HFFc6 (cell line): ENCODE measurements around the gene HYAL2. TPM values are rescaled to one million over a fixed set of nuclear protein-coding genes. Genes with fewer than 3 reads are reported as not detected.
A peak's percentile ranks its signal among the peaks of the same experiment; 100 is the strongest.

Experiments
- DNase-seq: peaks from one replicate; pipeline ENCODE4 v3.0.0-alpha.2; 2018
- H3K27ac Mint-ChIP-seq: 2 replicates; pipeline ENCODE4 v1.8.0; 2020; ENCODE audit warnings: mild to moderate bottlenecking, mixed read lengths
- H3K27me3 Mint-ChIP-seq: 2 replicates; pipeline ENCODE4 v1.8.0; 2021; ENCODE audit warnings: mild to moderate bottlenecking, moderate library complexity, mixed read lengths; ENCODE audit not compliant: insufficient read depth
- H3K36me3 Mint-ChIP-seq: 2 replicates; pipeline ENCODE4 v1.8.0; 2021; ENCODE audit warnings: low read depth, mixed read lengths
- H3K4me1 Mint-ChIP-seq: 2 replicates; pipeline ENCODE4 v1.8.0; 2020; ENCODE audit warnings: low read depth, mixed read lengths
- H3K4me3 Mint-ChIP-seq: 2 replicates; pipeline ENCODE4 v1.8.0; 2020; ENCODE audit warnings: mild to moderate bottlenecking, moderate library complexity, mixed read lengths
- H3K9me3 Mint-ChIP-seq: 2 replicates; pipeline ENCODE4 v1.8.0; 2020; ENCODE audit warnings: mild to moderate bottlenecking, mixed read lengths
- total RNA-seq, 6 experiments: library from RNA; stranded (reverse); fragmentation: NEBNext Ultra II Directional; extraction: Animal tissue kit (Norgen Biotek cat#: 25700); gene quantifications; 2 replicates in 1 of 6; 3 replicates in 5 of 6; pipeline ENCODE4 v1.2.3, GENCODE V29; 2021
- TF ChIP-seq, protein P1 (sequence below): fragments of 200-600 bp; sonication (generic); IDR thresholded peaks from 2 replicates; pipeline ENCODE4 v1.5.0; 2021; ENCODE audit warnings: antibody characterized with exemption, mild to moderate bottlenecking

HYAL2 gene
- total RNA-seq, 6 experiments from 2014 or later = 39.4 to 54.9 (median 47.6) TPM

DNA sequence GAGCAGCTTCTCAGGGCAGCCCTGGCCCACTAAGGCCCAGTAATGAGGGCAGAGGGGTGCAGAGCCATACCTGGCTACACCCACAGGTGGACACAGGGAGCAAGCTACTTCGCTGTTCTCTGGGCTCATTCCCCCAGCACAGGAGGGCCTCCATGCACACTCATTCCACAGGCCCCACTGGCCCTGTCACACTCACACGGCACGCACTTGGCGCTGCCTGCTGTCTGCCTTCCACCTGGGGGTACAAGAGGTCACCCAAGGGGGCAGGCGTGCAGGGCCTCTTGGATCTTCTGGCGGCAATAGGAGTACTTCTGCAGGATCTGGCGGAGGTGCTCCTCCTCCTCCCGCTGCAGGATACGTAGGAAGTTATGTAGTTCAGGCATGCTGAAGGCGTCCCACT is 7.8 kb upstream of the HYAL2 start:
- Mint-ChIP-seq H3K4me3 (no peak overlapping the region), H3K4me1 (peaks cover 35% of the 10 kb centered on the region), H3K27me3 (peaks cover 5% of the 10 kb centered on the region), H3K27ac (no peak overlapping the region), H3K9me3 (no peaks in the 10 kb centered on the region), H3K36me3 (peaks cover 18% of the 10 kb centered on the region; the same call in 1 of the 2 replicates)
- TF ChIP-seq, protein P1, sequence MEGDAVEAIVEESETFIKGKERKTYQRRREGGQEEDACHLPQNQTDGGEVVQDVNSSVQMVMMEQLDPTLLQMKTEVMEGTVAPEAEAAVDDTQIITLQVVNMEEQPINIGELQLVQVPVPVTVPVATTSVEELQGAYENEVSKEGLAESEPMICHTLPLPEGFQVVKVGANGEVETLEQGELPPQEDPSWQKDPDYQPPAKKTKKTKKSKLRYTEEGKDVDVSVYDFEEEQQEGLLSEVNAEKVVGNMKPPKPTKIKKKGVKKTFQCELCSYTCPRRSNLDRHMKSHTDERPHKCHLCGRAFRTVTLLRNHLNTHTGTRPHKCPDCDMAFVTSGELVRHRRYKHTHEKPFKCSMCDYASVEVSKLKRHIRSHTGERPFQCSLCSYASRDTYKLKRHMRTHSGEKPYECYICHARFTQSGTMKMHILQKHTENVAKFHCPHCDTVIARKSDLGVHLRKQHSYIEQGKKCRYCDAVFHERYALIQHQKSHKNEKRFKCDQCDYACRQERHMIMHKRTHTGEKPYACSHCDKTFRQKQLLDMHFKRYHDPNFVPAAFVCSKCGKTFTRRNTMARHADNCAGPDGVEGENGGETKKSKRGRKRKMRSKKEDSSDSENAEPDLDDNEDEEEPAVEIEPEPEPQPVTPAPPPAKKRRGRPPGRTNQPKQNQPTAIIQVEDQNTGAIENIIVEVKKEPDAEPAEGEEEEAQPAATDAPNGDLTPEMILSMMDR = no peak
- DNase-seq = no peak

DNA sequence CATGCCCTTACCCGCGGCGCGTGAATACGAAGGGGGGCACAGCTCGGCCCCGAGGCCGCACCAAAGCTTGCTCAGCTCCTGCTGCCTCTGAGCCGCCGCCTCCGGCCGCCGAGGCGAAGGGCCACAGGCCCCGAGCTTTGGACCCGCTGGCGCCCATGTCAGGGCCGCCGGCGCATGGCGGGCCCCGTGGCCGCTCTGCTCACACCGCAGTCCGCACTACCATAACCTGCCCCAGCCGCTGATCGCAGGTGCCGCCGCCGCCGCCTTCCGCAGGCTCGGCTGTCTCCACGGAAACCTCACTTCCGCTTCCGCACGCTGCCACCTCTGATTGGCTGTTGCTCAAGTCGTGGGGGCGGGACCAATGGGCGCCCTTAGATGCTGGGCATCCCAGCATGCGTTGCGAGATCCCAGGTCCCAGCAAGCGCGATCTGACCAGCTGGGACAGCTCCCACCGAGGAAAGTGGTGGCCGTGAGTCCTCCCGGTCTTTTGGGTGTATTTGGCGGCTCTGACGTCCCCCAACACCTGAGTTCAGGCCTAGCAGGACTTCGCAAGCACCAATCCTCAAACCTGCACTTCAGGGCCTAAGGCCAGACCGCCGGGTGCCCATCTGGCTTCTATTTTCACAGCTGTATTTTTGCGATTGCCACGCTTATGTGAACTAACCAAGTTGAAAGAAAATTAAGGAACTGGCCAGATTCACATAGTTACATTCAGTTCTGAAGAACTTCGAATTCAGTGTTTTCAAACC is 5.6 kb upstream of the HYAL2 start, which contains the start of gene TUSC2:
TSS of gene TUSC2 (minus strand) at position 281 of the 749 bp plus-strand sequence. CDS start at position 157, 124 bp downstream.
- Mint-ChIP-seq H3K27ac (peak within 1 kb of the TSS; percentile 84), H3K4me1 (peaks cover 14% of the 10 kb centered on the region)
- TF ChIP-seq, protein P1 = no peak

DNA sequence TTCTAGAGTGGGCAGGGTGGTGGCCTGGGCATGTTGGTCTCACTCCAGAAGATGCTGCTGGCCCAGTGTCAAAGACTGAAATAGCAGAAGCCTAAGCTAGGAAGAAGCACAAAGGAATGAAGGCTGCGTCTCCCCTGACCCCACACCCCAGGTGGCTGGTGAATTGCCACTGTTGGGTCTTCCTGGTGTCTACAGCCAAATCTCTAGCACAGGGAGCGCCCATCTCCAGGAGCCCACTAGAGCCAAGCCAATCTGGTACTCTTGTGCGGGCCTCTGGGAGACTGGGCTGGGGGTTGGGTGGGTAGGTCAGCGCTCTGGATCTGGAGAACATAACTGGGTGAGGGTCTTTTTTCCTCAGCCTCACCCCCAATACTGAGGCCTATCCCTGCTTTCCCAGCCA is 4.6 kb upstream of the HYAL2 start:
- Mint-ChIP-seq H3K27me3 (peaks cover 2% of the 10 kb centered on the region), H3K36me3 (peaks cover 7% of the 10 kb centered on the region; the same call in 1 of the 2 replicates), H3K4me3 (peak overlapping the region; percentile 94), H3K27ac (peak overlapping the region; percentile 53), H3K4me1 (peaks cover 14% of the 10 kb centered on the region), H3K9me3 (no peaks in the 10 kb centered on the region)
- no peak for DNase-seq
- TF ChIP-seq, protein P1 = no peak

More for the DNA sequence above, 5.6 kb upstream of the HYAL2 start, which contains the start of gene TUSC2:
- Mint-ChIP-seq H3K4me3 (peak within 1 kb of the TSS; percentile 94), H3K9me3 (no peaks in the 10 kb centered on the region), H3K36me3 (peaks cover 7% of the 10 kb centered on the region; the same call in 1 of the 2 replicates), H3K27me3 (peaks cover 2% of the 10 kb centered on the region)
- peak; percentile 94 for DNase-seq

DNA sequence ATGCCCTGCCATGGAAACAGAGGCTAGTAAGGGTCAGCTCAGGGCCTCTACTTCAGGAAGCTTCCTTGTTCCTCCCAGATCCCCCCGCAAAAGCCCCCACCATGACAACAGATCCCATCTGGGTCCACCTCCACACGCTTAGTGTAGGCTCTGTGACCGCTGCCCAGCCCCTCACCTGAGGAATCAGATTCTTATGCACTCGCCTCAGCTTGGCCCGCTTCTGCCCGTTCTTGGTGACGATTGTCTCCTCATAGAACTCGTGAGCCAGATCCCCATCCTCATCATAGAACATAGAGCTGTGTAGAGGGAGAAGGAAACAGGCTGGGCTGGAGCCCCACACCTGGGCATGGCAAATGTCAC is 3.6 kb upstream of the HYAL2 start:
- Mint-ChIP-seq H3K4me3 (no peak overlapping the region; the same call in 1 of the 2 replicates), H3K36me3 (peaks cover 7% of the 10 kb centered on the region; the same call in 1 of the 2 replicates)

DNA sequence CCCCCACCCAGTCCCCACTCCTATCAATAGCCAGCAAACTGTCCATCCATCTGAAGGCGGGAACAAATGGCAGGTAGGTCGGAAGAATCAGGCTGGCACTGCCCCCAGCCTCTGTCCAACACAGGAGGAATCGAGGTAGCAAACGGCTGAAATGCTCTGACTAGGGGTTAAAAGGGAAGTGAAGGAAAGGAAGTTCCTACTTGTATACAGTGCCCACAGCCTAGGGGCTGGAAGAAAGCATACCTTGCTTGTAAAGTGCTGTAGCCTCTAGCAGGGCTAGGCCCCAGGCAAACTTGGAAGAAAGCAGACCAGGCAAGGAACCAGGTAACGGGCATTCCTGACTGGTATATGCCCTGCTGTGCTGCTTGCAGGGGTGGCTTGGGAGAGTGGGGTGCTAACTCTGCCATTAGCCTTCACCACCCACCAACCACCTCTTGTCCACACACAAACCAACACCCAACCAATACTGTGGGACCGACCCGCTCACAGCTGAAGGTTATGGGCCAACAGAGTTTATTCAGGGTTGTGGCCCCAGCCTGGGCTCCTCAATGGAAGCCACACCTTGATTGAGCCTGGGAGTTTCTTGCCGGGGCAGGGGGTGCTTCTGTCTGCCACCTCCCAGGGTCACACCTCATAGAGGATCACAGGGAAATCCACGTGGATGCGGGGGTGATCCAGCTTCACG is 3.1 kb upstream of the HYAL2 start:
- Mint-ChIP-seq H3K4me3 (no peak overlapping the region), H3K4me1 (peaks cover 14% of the 10 kb centered on the region), H3K27me3 (peaks cover 4% of the 10 kb centered on the region), H3K36me3 (peaks cover 7% of the 10 kb centered on the region; the same call in 1 of the 2 replicates), H3K9me3 (no peaks in the 10 kb centered on the region), H3K27ac (no peak overlapping the region)
- TF ChIP-seq, protein P1 = no peak
- DNase-seq = no peak

More for the DNA sequence above, 3.6 kb upstream of the HYAL2 start:
- no peak for DNase-seq
- peaks cover 14% of the 10 kb centered on the region for H3K4me1 Mint-ChIP-seq
- no peaks in the 10 kb centered on the region for H3K9me3 Mint-ChIP-seq
- H3K27me3 Mint-ChIP-seq = peaks cover 4% of the 10 kb centered on the region
- H3K27ac Mint-ChIP-seq = no peak overlapping the region
- TF ChIP-seq, protein P1 = no peak
